HG03354 (cell line): ENCODE data around the gene SCARB1.

ENCODE experiments used
- ATAC-seq: cut with Tn5 transposase; IDR thresholded peaks from one replicate; pipeline ENCODE4 v1.9.1; 2021; ENCODE audit warnings: mild to moderate bottlenecking; ENCODE audit not compliant: unreplicated experiment, poor library complexity, severe bottlenecking

The SCARB1 gene

DNA sequence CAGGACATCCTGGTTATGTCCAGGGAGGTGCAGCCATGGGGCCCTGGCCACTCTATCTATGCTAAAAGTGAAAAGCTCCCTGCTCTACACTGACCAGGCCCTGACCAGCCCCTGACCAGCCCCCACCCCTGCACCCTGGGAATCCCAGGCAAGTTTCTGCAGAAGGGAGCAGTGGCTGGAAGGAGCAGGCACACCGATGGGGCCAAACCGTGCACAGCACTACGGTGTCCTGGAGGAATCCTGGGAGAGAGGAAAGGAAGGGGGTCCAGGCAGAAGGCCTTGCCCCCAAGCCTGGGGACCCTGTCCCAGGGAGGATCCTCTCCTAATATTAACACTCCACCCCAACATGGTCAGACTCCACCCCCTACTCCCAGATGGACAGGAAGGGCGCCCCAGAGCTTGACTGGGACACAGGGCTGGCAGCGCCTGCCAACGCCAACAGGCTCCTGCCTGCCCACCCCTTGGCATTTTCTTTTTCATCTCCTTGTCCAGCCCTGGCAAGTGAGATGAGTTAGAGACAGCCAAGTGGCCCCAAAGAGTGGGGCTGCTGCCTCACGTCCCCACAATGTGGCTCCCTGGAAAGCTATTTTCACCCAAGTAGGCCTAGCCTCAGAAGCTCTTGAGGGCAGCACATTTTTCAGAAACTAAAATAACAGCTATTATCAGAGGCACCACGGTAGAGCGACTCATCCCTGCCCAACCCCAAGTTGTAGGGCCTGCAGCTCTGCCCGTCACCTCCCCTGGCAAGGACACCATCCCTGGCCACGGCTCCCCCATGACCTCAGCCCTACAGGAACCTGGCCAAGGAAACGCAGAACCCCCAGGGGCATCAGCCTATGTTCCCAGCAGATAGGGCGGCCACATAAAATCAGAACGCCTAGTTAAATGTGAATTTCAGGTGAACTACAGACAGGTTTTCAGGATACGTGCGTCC lies 82.6 kb downstream of the SCARB1 start:
- no peak for ATAC-seq

DNA sequence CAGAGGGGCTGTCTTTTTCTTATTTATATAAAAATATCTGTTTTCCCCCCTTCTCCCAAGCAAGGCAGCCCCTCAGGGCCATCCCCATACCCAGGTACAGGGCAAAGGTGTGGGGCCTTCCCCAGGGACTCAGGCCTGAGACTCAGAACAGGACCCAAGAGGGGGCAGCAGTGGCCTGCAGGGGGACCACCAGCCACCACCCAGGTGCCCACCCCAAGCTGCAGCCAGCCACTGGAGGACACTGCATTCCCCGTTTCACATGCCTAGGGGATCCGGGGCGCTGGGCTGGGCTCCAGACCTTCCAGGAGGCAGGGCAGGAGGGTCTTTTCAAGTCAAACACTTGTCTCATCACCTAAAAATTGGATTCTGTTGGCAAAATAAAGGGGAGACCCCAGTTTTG lies 83.3 kb downstream of the SCARB1 start:
- ATAC-seq, result no peak

DNA sequence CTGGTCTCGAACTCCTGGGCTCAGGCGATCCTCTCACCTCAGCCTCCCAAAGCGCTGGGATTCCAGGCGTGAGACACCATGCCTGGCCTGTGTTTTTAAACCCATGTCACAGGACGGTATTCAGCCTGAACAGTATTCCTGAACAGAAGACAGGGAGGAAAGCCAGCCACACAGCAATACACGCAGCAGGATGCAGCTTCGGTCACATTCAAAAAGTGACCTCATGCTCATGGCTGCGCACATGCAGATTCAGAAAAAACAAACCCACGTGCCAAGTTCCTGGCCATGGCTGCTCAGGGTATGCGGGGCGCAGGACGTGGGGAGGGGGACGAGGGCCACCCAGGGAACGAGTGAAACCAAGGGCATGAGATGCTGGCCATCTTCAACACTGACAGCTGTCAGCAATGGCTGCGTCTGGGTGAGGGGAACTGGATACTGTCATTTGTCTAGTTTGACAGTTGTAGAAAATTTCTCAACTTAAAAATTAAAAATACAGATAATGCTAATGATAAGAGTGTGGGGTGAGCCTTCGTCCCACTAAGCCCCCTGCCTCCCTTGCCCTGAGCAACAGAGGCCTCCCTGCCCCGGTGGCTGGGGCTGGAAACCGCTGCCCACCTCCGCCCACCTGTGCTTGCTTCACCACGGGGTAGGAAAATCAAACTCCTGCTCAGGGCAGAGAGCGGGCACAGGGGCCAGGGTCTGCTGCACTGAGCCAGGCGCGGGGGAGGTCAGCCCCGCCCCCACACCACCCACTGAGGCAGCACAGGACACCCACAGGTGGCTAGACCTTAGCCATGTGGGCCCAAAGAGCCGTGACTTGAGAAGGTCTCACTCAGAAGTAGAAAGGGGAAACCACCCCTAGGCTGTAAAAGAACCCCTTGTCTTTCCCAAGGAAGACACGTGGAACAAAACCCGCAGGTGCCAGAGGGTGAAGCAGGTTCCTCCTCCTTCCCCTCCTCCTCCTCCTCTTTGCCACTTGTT lies 84.2 kb downstream of the SCARB1 start:
- ATAC-seq, result no peak

DNA sequence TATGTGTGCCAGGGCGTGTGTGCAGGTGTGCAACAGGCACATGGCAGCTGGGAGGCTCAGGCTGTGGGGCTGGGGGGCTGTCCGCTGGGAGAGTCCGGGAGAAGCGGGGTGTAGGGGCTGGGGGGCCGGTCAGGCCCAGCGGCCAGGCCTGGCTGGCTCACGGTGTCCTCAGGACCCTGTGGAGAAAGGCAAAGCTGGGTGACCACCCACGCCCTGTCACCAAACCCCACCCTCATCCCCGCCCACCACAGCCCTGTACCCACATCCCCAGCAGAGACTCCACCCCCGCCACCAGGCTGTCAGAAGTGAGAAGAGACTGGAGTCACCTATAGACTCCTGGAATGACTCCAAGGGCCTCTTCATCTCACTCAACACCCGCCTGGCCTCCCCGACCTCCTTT lies 85.3 kb downstream of the SCARB1 start:
- no peak for ATAC-seq

DNA sequence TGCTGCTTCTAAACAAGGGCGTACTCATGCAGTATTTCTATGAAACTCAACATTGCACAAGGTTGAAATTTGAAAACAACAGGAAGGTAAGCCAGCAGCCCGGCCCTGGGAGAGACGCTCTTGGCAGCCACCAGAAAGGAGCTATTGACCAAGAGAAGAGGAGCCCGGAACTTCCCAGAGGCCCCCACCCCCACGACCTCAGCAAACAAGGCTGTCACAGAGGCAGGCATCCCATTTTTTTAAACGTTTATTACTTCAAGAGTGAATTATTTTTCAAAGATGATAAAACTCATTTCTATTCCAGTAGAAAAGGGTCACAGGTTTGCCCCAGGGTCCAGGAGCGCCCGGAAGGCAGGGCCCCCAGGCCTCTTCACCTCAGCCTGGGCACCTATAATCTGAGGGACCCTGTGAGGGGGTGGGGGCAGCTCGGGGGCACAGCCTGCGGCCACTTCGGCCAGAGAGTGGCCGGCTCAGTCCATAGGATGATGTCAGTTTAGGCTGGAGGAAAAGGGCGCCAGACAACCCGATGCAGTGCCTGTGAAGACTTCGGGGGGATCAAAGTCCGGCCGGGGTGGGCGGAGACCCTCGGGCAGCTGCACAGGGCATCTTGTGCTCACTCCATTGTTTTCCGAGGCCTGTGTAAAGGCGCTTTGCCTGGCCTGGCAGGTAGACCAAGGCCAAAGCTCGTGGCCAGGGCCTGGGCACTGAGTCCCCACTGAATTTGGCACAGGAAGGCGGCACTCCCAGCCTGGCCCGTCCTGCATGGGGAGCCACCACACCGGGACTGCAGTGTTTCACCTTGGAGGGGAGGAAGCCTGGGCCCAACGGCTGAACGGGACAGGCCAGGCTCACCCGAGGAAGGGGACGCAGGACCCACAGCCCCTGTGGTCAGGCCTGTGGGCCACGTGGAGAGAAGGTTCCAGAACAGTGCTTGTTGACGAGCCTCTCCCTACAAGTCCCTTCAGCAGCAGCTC lies 86.0 kb downstream of the SCARB1 start:
- ATAC-seq, result no peak

DNA sequence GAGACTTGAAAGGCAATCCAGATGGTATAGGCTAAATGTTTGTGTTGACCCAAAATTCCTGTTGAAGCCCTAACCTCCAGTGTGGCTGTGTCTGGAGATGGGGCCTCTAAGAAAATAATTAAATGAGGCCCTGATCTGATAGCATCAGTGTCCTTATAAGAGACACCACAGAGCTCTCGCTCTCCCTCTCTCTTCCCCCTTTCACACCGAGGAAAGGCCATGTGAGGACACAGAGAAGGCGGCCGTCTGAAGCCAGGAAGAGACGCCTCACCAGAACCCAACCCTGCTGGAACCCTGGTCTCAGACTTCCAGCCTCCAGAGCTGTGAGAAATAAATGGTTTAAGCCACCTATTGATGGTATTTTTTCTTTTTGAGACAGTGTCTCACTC lies 87.5 kb downstream of the SCARB1 start:
- no peak for ATAC-seq

DNA sequence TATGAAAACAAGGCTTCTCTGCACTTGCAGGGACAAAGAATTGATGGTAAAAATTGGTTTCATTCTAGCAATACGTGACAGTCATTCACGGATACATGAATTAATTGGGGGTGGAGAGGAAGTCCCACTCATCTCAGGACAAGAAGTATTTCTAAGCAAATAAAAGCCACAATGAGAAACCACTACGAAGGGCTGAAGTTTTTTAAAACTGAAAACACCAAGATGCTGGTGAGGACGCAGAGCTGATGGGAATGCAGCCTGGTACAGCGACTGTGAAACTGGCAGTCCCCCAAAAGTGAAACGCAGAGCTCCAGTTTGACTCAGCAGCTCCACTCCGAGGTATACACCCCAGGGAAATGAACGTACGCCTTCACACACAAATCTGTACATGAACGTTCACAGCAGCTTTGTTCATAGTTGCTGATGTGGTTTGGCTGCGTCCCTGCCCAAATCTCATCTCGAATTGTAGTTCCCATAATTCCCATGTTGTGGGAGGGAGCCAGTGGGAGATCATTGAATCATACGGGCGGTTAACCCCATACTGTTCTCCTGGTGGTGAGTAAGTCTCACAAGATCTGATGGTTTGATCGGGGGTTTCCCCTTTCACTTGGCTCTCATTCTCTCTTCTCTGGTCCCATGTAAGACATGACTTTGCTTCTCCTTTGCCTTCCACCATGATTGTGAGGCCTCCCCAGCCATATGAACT lies 89.0 kb downstream of the SCARB1 start:
- ATAC-seq, result peak; percentile 78

DNA sequence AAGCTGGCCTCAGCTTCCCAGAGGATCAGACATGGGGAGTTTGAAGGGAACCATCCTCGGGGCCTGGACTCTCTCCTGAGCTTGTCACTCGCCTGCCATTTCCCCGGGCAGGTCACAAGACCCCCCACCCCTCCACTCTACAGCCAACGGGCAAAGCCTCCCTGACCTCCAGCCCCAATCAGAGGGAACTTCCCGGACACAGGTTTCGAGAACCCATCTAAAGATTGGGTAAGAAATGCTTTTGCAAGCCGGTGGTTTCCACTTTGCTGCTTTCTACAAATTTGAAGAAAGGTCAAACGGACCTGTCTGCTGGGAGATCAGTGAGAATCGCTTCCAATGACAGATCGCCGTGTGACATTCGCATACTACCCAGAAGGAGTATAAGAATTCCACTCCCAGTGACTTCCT lies 89.6 kb downstream of the SCARB1 start:
- ATAC-seq, result peak; percentile 46

DNA sequence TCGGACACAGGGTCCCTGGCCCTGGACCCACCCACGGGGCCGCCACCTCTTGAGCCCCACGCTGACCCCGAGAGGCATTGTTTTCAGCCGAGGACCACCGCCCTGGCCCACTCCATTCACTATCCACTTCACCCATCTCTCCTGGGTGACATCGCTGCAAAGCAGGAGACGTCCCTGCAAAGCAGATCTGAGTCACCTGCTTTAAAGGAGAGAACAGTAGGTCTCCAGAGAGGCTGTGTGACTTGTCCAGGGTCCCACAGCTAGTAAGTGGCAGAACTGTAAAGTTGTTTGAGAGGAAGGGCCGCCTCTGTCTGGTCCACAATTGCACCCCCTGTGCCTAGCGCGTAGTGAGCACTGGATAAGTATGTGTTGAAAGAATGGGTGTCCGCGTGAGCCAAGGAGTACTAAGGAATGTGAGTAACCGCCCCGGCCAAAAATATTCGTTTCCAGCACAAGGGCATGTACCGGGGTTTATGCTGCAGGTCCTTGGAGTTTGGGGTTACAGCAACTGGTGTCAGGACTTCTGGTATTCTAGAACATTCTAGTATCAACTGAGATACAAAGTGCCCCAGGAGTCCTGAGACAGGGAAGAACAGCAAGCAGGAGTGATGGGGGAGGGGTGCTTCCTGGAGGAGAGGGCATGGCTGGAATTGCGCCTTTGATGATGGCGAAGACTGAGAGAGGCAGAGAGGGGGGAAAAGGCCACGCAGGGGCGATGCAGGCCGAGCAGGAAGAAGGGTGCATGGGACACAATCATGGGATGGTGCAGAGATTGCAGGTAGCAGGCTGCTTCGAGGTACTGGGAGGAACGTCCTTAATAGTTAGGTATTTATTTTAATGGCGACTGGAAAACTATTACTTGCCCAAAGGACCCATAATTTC lies 91.1 kb downstream of the SCARB1 start:
- no peak for ATAC-seq

DNA sequence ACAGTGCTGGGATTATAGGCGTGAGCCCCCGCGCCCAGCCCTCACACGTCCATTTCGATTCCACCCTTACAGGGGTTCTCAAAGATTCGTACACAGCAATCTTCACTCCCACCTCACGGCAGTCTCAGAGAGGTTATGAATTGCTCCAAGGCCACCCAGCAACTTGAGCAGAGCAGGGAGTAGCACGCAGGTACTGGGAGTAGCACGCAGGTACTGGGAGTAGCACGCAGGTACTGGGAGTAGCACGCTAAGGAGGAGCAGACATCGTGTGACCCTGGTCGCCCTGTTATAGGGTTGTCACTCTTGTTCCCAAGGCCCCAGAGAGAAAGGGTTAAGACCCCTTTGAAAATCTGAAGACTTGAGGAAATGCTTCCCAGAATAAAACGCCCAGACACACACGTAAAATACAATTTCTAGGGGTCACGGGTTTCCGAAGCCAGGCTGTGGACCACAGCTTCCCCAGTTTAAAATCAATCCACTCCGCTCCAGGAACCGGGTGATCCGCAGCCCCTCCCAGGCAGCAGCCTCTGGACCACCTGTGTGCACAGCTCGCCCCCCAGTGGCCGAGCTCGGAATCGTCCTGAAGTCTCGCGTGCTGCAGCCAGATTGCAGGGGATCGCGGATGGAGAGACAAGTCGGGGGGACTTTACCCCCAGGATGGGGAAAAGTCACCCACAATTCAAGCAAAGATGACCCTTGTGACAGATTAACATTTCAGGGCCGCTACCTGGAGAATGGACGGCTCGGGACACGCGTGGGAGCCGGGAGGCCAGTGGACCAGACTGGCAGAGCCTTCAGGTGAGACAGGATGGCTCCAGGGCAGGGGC lies 92.0 kb downstream of the SCARB1 start:
- no peak for ATAC-seq

DNA sequence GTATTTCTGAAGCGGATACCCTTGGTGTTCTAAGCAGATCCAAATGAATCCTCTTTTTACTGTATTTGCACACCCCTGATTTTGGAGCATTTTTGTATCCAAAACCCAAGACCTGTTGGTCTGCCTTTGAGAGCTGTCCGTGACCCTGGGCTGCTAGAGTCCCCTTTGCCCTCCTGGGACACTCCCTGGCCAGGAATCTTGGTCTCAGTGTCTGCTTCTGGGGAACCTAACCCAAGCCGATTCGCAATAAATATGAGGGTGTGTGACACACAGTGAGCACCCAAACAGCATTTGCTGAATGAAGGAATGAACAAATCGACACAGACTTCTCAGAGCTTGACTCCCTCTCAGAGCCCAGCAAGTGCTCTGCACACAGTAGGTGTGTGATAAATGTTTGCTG lies 92.9 kb downstream of the SCARB1 start:
- no peak for ATAC-seq

DNA sequence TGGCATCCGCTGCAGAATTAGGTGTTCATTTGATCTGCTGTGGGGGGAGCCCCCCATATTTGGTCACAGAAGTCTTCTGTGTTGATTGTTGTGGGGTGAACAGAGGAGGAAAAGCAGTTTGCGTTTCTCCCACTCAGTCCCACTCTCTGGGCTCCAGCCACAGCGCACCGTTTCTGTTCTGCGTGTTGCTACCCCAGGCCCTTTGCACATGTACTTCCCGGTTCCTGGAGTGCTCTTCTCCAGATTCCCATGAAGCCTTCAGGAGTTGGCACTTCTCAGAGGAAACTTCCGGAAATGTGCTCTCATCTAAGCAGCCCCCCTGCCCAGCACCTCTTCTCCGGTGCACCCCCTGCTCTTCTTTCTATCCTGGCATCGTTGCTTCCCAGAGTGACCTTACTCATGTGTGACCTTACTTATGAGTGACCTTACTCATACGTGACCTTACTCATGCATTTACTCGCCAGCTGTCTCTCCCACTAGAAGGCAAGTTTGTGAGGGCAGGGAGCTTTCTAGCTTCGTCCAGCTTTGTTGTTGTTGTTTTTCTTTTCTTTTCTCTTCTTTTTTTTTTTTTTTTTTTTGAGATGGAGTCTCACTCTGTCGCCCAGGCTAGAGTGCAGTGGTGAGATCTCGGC lies 93.7 kb downstream of the SCARB1 start:
- ATAC-seq, result no peak

DNA sequence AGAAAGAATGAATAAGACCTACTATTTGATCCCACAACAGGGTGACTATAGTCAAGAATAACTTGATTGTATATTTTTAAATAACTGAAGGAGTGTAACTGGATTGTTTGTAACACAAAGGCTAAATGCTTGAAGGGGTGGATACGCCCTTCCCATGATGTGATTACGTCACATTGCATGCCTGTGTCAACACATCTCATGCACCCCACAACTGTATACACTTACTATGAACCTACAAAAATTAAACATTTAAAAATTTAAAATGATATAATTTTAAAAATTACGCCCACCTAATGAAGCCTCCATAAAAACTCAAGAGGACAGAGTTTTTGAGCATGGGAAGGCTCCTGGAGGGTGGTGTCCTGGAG lies 94.5 kb downstream of the SCARB1 start:
- no peak for ATAC-seq

DNA sequence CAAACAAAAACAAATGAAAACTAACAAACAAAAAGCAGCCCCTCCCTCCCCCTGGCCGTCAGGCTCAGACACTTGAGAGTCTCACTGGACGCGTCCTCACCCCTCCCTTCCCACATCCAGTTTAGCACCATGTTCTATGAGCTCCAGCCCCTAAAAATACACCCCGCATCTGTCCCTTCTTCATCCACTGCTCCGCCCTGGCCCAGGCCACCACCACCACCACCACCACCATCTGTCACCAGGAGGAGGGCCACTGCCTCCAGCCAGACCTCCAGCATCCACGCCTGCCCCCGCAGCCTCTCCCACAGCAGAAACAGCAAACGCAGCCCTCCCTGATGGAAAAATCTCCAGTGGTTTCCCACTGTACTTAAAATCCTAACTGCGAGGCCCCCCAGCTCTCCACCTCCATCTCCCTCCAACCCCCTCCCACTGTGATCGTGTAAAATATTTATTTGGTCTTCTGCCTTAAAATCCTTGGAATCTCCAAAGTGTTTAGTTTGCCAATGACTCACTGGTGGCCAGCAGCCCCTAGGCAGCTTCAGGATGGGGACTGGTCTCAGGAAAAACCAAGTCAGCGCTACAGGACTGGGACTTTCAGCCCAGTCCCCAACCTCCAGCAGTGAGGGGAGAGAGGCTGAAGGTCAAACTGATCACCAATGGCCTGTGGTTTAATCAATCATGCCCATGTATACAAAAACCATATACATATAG lies 95.1 kb downstream of the SCARB1 start:
- ATAC-seq, result no peak

DNA sequence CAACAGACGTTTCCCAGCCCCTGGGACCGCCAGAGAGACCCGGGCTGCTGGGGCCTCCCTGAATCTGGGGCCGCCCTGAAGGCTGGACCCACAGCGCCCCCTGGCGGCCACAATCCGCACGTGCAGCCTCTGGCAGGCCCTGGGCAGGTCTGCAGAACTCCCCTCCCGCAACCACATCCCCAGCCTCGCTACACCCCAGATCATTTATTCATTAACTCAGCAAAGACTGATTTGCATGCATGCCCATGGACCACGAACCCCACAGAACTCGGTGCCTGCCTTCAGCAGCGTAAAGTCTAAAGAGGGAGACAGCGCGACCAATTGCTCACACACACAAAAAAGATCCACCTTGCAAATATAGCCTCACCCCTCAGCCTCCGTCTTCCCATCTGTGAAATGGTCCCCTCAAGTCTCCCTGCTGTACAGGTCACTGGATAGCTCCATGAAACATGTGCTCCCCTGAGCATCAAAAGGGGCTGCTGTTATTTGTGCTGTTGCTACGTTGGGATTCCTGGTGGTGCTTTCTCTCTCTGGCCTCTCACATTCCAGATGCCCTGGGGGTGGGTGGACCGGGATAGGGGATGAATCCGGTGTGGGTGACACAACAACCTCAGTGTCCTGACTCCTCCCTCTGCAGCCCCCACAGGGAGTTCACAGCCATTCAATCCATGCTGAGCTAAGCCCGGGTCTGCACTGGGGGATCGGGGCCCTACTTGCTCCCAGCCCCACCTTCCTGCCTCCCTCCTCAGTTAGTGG lies 96.4 kb downstream of the SCARB1 start:
- ATAC-seq, result peak; percentile 73

DNA sequence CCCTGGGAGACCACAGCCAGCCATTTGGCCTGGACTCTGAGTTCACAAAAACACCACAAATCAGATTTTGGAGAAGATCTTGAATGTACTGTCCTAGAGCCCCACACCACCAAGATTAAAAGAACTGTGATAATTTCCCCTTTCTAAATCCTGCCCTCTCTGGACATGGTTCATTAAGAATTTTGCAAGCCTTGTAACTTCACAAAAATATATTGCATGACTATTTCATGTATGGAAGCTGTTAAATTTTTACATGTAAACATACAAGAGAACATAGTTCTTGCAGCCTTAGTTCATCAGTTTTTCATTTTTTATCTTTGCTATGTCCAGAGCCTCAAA lies 97.0 kb downstream of the SCARB1 start:
- ATAC-seq, result peak; percentile 19
